HG03045 (cell line): Measurements from ENCODE around the gene TKFC.

Source experiments
- ATAC-seq: cut with Tn5 transposase; IDR thresholded peaks from one replicate; pipeline ENCODE4 v1.9.1; 2021; ENCODE audit warnings: mild to moderate bottlenecking, moderate library complexity; ENCODE audit not compliant: unreplicated experiment

Gene TKFC

DNA sequence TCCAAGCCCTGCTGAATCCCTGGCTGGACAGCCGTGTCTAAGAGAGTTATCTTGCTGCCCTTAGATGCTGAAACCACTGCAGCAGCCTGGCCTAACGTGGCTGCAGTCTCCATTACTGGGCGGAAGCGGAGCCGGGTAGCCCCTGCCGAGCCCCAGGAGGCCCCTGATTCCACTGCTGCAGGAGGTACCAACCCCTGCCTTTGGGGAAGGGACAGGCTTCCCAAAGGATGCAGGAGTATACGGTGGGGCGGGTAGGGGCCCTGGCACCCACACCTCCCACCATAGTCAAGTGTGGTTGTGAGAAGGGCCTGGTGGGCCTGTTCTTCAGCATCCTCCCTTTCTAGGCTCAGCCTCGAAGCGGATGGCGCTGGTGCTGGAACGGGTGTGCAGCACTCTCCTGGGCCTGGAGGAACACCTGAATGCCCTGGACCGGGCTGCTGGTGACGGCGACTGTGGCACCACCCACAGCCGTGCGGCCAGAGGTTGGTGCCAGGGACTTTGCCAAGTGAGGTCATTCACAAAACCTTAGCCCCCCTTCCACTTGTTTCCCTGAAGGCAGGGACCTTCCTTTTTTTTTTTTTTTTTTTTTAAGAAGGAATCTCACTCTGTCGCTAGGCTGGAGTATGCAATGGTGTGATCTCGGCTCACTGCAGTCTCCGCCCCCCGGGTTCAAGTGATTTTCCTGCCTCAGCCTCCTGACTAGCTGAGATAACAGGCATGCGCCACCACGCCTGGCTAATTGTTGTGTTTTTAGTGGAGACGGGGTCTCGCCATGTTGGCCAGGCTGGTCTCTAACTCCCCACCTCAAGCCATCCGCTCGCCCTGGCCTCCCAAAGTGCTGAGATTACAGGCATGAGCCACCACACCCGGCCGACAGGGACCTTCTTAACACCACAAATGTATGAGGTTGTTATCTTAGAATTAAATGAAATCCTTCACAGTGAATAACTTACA, 11.0 kb downstream of the TKFC start:
- ATAC-seq = no peak

GRCh38 chr11:61345170-61345610, 12.2 kb downstream of the TKFC start:
- no peak for ATAC-seq

DNA sequence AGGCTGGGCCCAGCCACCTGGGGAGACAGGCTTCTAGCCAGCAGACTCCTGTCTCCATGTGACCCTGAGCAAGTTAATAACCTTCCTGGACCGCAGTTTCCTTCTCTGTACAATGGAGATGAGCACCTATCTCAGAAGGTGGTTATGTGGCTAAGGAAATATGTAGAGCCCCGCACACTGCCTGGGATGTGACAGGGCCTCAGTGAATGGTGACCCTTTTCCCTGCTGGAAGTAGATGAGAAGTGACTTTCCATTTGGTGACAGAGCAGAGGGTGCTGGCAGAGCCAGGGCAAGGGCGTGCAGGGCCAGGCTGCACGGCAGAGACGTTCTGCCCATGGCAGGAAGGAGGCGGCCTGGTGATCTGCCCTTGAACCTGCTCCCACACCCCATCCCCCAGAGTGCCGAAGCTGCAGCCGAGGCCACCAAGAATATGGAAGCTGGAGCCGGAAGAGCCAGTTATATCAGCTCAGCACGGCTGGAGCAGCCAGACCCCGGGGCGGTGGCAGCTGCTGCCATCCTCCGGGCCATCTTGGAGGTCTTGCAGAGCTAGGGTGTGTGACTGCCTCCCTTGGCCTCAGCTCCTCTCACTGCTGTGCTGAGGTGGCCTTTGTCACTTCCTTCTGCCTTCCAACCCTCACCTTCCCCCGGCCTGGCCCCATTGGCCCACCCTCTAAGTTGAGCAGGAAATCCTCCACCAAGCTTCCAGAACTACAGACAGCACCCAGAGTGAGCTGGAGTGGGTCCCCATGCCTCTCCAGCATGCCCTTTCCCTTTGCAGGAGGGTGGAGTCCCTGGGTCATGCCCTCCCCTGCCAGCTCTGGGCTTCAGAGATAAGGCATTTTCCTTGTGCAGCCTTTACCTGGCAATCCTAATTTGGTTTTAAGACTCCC, 13.2 kb downstream of the TKFC start:
- ATAC-seq = no peak

DNA sequence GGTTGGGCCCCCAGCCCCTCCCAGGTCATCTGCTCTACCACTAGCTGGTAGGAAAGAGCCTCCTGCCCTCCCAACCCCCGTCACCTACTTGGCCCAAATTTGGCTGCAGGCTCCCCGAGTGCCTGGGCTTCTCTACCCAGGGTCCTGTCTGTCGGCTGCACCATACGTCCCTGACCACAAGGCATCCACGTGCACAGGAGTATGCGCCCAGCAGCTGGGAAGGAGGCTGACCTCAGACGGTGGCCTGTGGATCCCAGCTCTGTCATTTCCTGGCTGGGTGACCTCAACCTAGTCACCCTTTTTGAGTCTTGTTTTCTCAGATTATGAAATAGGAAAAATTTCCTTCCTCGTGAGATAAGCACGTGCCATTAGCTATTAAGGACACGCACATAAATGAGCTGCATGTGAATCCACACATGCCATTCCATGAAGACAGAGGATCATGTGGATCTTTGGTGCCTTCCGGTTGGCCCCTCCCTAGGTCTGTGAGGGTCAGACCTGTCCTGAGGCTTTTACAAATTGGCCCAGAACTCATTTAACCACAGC, 15.0 kb downstream of the TKFC start:
- no peak for ATAC-seq

DNA sequence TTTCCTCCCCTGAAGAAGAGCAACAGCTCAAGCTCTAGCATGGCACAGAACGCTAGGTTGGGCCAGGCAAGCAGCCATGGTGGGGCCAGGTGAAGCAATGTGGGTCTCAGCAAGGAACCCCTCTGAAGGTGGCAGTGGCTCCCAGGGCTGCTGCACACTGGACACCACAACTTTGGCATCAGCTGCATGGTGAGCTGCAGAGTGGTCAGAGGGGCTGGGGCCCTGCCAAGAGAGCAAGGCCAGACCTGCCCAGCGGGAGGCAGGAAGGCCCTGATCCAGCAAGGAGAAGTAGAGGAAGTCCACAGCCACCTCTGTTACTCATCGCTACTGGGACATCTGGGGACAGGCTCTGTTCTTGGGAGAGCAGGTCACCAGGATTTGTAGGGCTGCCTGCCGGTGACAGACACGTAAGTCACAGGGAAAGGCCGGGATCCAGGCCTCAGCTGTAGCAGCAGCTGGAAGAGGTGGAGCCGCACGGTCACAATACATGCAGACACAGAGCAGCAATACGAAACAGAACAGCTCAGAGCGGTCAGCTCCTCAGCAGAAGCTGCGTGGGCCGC, 16.2 kb downstream of the TKFC start:
- ATAC-seq = no peak

DNA sequence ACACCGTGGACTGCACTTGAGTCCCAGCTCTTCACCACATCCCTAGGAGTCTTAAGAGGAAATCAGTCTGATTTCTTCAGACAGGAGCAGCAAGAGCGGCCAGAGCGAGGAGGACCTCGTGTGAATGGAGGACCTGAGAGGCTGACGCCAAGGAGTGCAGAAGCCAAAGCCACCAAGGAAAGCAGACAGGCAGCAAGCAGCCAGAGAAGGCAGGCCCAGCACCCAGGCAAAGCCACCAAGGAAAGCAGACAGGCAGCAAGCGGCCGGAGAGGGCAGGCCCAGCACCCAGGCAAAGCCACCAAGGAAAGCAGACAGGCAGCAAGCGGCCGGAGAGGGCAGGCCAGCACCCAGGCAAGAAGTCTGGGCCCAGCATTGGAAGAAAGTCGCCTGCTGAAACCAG, 16.9 kb downstream of the TKFC start:
- no peak for ATAC-seq

GRCh38 chr11:61350336-61350735, 17.3 kb downstream of the TKFC start:
- no peak for ATAC-seq

- ATAC-seq = no peak
Observed at GRCh38 chr11:61350803-61351202, 17.8 kb downstream of the TKFC start.

- ATAC-seq = no peak
Observed at GRCh38 chr11:61352038-61352437, 19.0 kb downstream of the TKFC start.

GRCh38 chr11:61353131-61354067, 20.4 kb downstream of the TKFC start:
- ATAC-seq = no peak

GRCh38 chr11:61354208-61354607, 21.2 kb downstream of the TKFC start:
- ATAC-seq = no peak

GRCh38 chr11:61356706-61357105, 23.7 kb downstream of the TKFC start:
- no peak for ATAC-seq

DNA sequence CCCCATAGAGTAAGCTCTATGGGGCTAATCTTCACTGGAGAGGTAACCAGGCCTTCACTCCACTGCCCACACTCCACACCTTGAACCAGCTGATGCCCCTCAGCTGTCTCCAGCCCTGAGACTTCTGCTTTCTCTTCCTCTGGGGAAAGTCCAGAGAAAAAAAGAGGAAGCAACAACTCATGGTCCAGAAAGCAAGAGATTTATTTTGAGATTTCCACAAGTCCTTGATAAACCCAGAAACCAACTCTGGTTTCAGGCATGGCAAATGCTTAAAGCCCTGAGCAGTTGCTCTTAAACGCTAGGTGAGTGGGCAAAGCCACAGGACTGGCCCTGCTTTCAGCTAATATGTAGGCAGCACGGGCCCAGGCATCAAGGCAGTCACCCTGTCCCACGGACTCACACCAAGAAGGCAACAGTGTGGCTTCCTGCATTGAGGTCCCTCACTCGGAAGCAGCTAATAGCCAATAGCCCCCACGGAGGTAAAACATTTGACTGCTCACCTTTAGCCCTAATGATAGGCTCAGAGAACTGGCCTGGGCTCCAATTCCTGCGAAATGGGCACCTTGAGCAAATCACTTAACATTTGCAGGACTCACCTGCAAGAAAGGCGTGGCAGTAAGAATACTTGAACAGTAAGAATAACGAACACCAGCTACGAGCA, 24.3 kb downstream of the TKFC start:
- ATAC-seq = no peak

- ATAC-seq = no peak
Observed at GRCh38 chr11:61357894-61358239, 24.8 kb downstream of the TKFC start.

GRCh38 chr11:61358566-61358965, 25.5 kb downstream of the TKFC start:
- no peak for ATAC-seq

DNA sequence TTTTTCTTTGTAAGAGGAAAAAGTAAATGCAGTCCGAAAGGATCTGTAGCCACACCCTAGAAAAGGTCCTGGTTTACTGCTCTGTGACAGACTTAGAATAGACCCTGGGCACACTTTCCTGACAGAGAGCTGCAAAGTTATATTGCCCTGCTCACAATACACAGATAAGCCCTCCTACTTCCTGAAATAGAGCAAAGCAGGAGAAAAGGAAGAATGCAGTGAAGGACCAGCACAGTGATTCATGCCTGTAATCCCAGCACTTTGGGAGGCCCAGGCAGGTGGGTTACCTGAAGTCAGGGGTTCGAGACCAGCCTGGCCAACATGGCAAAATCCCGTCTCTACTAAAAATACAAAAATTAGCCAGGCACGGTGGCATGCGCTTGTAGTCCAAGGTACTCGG, 26.5 kb downstream of the TKFC start:
- ATAC-seq = no peak

DNA sequence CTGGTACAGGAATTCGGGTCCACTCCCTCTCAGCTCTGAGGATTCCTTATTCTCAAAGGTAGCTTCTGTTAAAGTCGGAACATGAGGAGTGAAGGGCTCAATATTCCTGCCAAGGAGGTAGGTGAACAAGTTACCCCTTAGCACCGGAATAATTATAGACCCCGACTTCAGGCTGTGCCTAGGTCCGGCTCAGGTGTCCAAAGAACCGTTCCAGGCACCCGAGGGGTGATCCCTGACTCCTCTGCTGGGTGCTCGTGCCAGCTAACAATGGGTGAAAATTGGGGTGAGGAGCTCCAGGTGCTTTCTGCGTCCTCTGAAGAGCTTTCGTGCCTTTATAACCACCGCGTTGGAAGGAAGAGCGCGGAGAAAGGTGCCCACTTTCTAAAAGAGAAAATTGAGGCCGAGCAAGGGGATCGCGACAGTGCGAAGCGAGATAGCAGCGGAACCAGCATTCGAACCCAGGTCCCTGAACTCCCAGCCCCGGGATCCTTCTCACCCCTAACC, 28.3 kb downstream of the TKFC start:
- ATAC-seq = peak; percentile 9

GRCh38 chr11:61361741-61362541, 28.9 kb downstream of the TKFC start, which contains the start of the genes CYB561A3 and TMEM138:
TSS of gene CYB561A3 (minus strand) at chr11:61361882. CDS start at chr11:61356713, 5,169 bp downstream.
TSS of gene TMEM138 (plus strand) at chr11:61362374. CDS start at chr11:61364391, 2,017 bp downstream.
- peak; percentile 85 for ATAC-seq
